ENCODE data around the gene PCAT7. TPM values are rescaled to one million over a fixed set of nuclear protein-coding genes. Genes with fewer than 3 reads are reported as not detected.
"Not testable (repeated sequence)": the region's sequence is repeated elsewhere in the genome, so short reads cannot be mapped to it uniquely, and the experiment has no call there.

The PCAT7 gene
- total RNA-seq, 1 donor = 0.43 TPM

DNA sequence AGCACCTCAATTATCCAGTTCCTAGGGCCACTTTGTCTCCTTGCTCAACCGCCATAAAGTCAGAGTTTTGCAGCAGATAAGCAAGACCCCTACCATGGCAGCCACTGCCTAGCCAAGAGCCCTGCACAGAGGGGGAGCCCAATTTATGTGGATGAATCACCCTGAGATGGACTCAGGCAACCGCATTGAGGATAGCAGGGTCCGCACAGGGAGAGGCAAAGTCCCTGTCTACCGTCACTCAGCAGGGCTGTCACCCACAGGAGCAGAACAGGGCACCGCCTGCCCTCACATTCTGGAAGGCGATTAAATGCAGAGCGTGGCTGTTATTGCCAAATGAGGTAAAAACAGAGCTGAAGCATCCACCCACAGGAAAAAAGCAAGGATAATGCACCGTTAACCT, 37.0 kb downstream of the PCAT7 start:
- TF ChIP-seq, protein P1, sequence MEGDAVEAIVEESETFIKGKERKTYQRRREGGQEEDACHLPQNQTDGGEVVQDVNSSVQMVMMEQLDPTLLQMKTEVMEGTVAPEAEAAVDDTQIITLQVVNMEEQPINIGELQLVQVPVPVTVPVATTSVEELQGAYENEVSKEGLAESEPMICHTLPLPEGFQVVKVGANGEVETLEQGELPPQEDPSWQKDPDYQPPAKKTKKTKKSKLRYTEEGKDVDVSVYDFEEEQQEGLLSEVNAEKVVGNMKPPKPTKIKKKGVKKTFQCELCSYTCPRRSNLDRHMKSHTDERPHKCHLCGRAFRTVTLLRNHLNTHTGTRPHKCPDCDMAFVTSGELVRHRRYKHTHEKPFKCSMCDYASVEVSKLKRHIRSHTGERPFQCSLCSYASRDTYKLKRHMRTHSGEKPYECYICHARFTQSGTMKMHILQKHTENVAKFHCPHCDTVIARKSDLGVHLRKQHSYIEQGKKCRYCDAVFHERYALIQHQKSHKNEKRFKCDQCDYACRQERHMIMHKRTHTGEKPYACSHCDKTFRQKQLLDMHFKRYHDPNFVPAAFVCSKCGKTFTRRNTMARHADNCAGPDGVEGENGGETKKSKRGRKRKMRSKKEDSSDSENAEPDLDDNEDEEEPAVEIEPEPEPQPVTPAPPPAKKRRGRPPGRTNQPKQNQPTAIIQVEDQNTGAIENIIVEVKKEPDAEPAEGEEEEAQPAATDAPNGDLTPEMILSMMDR (IDR thresholded peaks at IDR 0.05; ENCODE audit: insufficient read depth, low read depth, low read length) = no peak
- no peak for DNase-seq (ENCODE audit: low read depth)

DNA sequence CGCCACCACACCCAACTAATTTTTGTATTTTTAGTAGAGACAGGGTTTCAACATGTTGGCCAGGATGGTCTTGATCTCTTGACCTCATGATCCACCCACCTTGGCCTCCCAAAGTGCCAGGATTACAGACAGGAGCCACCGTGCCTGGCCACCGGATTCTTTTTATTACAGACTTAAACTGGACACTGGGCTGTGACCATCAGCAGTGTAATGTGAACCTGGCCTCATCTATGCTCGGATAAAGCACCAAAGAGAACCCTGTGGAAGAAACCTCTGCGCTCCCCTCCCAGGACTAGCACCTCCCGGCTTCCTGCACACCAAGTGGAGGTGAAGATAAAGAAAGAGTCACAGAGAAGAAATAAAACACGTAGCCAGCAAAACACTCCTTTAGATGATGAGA, 37.8 kb downstream of the PCAT7 start:
- DNase-seq (ENCODE audit: low read depth); H3K4me3 ChIP-seq (ENCODE audit: low read depth, low read length): not testable (repeated sequence)

More for the DNA sequence above, 37.0 kb downstream of the PCAT7 start:
- no peak overlapping the region for H3K4me3 ChIP-seq (ENCODE audit: low read depth, low read length)

DNA sequence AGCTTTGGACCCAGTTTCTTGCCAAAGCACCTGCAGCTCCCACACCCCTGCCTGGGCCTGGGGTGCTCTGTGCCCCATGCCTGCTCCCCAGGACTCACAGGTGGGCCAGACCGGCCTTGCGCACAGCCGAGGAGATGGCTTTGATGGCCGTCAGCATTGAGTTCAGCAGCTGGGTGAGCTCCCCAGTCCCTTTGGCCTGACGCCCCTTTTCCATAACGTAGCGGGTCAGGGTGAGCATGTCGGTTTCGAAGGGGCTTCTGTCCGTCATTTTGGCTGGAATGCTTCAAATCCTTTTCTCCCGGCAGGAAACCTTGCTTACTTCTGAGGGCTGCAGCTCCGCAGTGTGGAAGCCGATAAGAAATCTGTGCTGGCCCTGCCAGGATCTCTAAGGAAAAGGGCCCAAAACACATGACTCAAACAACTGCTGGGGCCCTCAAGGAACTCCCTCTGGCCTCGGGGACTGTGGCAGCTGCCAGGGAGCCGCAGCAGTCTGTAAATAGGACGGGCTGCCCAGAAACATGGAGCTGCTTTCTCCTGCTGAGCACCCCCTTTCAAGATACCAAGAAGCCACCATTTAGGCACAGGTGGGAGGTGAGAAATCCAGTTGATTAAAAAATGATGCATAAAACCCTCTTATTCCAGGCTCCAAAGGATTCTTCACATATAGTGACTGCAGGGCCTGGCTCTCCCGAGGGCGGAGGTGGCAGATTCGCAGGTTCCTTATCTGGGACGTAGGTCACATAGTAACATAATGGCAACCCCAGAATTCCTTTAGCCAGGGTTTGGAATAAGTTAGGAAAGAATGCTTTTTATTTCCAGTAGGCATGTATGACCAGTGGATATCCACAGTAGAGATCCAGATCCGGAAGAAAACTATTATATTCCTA, 38.8 kb downstream of the PCAT7 start, which contains the start of gene FBP2:
FBP2 (minus strand) TSS at position 366 of the 887 bp plus-strand sequence; CDS start at position 268, 98 bp downstream.
- no peak within 1 kb of the TSS for H3K4me3 ChIP-seq (ENCODE audit: low read depth, low read length)
- DNase-seq (ENCODE audit: low read depth) = no peak
- TF ChIP-seq, protein P1 (IDR thresholded peaks at IDR 0.05; ENCODE audit: insufficient read depth, low read depth, low read length) = no peak

DNA sequence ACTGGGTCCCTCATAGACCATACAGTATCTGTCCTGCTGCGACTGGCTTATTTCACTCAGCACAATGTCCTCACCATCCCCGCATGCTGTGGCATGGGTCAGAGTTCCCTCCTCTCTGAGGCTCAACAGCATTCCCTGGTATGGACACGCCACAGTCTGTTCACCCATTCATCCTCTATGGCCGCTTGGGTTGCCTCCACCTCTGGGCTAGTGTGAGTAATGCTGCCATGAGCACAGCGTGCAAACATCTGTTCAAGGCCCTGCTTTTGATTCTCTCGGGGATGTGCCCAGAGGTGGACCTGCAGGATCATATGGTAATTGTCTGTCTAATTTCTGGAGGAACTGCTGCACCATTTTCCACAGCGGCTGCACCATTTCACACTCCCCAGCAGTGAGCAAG, 44.2 kb downstream of the PCAT7 start:
- TF ChIP-seq, protein P1 (IDR thresholded peaks at IDR 0.05; ENCODE audit: insufficient read depth, low read depth, low read length) = no peak
- no peak overlapping the region for H3K4me3 ChIP-seq (ENCODE audit: low read depth, low read length)
- DNase-seq (ENCODE audit: low read depth) = no peak

DNA sequence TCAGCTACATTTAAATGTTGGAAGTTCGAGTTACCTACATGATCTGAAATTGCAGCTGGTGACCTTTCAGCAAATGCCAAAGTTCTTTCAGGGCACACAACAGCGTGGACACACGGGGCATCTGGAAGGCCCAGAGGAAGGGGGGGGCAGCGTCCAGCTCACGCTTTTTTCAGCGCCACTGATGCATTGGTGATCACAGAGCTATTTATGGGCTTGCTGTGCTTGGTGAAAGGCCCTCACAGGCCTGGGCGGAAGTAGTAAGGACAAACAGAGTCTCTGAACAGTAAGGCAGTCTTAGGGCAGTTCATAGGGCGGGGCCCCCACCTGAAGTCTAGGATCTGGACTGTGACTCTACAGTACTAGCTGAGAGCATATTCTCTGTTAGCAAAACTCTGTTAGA, 45.4 kb downstream of the PCAT7 start:
- H3K4me3 ChIP-seq (ENCODE audit: low read depth, low read length) = no peak overlapping the region
- no peak for DNase-seq (ENCODE audit: low read depth)
- TF ChIP-seq, protein P1 (IDR thresholded peaks at IDR 0.05; ENCODE audit: insufficient read depth, low read depth, low read length) = no peak

DNA sequence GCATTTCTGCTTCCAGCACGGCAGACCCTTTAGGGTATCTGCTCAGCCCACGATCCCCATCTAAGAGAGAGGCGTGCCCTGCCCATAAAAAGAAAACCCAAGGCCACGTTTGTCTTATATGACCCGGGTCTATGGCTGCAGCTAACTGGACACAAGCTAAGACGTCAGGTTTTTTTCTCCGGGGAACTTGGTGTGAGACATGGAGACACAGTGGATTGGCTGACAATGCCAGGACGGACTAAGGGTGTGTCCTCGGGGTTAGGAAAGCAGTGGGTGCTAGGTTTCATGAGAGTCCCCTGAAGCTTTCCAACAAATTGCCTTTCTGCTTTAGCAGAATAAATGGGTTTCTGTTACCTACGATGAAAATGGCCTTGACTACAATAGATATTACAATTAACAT, 45.8 kb downstream of the PCAT7 start:
- no peak overlapping the region for H3K4me3 ChIP-seq (ENCODE audit: low read depth, low read length)
- DNase-seq (ENCODE audit: low read depth) = no peak
- TF ChIP-seq, protein P1 (IDR thresholded peaks at IDR 0.05; ENCODE audit: insufficient read depth, low read depth, low read length) = no peak

DNA sequence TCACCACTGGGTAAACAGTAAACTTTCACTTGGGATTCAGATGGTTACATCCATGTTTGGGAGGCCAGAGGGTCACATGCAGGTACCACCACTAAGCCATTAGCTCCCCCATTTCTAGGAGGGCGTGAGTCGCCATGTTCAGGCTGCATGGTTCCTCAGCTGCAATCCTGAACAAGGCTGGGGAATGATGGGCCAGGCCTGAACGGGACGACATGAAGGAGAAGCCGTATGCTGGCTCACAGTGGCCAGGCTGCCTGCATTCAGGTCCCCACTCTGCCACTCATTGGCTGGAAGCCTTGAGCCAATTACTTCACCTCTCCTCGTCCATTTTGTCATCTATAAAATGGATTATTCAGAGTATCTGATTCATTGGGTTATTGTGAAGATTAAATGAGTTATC, 47.8 kb downstream of the PCAT7 start:
- no peak overlapping the region for H3K4me3 ChIP-seq (ENCODE audit: low read depth, low read length)
- TF ChIP-seq, protein P1 (IDR thresholded peaks at IDR 0.05; ENCODE audit: insufficient read depth, low read depth, low read length) = no peak
- DNase-seq (ENCODE audit: low read depth) = no peak

Data from fibroblast of villous mesenchyme (primary cell).